GM19043 (cell line): Measurements from ENCODE around the gene RRP9.
A peak's percentile ranks its signal among the peaks of the same experiment; 100 is the strongest.
"Not testable (repeated sequence)": the region's sequence is repeated elsewhere in the genome, so short reads cannot be mapped to it uniquely, and the experiment has no call there.

ENCODE experiments used
- ATAC-seq: cut with Tn5 transposase; IDR thresholded peaks from one replicate; pipeline ENCODE4 v1.9.1; 2021; ENCODE audit warnings: low read depth; ENCODE audit not compliant: unreplicated experiment

Gene RRP9, protein sequence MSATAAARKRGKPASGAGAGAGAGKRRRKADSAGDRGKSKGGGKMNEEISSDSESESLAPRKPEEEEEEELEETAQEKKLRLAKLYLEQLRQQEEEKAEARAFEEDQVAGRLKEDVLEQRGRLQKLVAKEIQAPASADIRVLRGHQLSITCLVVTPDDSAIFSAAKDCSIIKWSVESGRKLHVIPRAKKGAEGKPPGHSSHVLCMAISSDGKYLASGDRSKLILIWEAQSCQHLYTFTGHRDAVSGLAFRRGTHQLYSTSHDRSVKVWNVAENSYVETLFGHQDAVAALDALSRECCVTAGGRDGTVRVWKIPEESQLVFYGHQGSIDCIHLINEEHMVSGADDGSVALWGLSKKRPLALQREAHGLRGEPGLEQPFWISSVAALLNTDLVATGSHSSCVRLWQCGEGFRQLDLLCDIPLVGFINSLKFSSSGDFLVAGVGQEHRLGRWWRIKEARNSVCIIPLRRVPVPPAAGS

DNA sequence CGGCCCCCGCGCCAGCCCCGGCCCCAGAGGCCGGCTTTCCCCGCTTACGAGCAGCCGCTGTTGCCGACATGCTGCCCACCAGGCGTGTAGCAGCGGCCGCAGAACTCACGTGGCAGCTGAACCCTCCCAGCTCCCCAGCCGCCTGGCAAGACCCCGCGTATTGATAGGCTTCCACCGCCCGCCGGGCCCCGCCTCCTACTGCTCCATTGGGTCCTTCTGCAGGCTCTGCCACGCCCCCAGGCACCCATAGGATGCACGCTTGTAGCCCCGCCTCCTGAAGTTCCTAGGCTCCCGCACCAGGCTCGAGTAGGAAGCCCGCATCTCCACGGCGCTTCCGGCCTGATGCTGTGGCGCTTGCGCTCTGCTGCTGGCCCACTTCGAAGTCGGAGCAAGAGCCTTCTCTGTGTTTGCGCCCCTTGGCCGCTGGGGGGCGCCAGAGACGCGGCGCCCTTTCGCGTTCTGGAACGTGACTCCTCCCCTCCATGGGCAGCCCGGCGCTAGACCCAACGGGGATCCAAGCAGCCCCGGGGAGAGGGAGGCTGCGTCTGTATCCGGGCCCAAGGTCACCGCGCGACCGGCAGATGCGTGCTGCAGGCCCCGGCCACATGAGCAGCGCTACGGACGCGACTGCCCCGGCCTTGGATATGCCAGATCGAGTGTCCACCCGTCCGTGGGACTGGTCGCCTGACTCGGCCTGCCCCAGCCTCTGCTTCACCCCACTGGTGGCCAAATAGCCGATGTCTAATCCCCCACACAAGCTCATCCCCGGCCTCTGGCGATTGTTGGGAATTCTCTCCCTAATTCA lies at the start of gene RRP9, which contains the start of gene PARP3:
Gene RRP9 (minus strand): TSS at position 107 of the 805 bp plus-strand sequence. CDS start 37 bp downstream, at position 70.
Gene PARP3 (plus strand): TSS at position 566 of the 805 bp plus-strand sequence. CDS start 993 bp downstream, outside the sequence.
- ATAC-seq: peak; percentile 84

DNA sequence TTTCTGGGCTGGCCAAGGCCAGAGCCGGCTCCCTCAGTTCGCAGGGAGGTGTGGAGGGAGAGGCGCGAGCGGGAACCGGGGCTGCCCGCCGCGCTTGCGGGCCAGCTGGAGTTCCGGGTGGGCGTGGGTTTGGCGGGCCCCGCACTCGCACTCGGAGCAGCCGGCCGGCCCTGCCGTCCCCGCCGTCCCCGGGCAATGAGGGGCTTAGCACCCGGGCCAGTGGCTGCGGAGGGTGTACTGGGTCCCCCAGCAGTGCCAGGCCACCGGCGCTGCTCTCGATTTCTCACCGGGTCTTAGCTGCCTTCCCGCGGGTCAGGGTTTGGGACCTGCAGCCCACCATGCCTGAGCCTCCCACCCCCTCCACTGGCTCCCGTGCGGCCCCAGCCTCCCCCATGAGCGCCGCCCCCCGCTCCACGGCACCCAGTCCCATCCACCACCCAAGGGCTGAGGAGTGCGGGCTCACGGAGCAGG lies 48.8 kb upstream of the RRP9 start:
- not testable (repeated sequence) for ATAC-seq

DNA sequence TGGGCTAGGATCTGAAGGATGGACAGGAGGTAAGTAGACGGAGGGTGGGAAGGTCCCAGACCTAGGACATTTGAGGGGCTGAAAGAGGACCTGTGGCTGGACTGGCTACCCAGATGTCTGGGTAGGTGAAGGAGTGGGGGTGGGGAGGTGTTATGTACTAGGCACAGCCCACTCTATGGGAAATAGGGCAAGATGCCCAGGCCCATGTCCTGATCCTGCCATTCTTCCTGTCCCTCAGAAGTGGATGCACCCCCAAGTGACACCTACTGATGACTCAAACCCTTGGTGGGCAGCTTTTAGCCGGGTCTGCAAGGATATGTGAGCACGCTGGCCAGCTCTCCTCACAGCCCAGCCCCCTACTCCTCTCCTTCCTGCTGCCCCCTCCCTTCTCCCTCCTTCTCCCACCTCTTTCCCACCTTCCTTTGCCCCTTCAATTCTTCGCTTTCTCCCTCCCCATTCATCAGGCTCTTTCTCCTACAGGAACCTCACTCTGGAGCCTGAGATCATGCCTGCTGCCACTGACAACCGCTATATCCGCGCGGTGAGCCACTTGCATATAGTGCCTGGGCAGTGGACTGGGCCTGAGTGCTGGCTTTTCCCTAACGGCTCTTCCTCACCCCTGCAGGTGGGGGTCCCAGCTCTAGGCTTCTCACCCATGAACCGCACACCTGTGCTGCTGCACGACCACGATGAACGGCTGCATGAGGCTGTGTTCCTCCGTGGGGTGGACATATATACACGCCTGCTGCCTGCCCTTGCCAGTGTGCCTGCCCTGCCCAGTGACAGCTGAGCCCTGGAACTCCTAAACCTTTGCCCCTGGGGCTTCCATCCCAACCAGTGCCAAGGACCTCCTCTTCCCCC lies 46.8 kb upstream of the RRP9 start:
- ATAC-seq: no peak

DNA sequence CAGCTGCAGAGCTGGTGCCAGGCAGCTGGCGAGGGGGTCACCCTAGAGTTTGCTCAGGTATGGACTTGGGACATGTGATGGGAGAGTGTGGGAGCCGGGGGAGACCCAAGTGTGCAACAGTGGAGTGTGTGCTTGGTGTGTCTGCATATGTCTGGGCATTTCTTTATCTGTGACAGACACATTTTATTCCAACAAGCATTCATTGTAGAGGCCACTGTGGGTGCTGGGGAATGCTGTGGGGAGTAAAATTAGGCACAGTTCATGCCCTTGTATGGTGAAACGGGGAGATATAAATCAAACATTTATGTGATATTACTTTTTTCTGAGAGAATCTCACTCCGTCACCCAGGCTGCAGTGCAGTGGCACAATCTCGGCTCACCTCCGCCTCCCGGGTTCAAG lies 45.9 kb upstream of the RRP9 start:
- no peak for ATAC-seq

DNA sequence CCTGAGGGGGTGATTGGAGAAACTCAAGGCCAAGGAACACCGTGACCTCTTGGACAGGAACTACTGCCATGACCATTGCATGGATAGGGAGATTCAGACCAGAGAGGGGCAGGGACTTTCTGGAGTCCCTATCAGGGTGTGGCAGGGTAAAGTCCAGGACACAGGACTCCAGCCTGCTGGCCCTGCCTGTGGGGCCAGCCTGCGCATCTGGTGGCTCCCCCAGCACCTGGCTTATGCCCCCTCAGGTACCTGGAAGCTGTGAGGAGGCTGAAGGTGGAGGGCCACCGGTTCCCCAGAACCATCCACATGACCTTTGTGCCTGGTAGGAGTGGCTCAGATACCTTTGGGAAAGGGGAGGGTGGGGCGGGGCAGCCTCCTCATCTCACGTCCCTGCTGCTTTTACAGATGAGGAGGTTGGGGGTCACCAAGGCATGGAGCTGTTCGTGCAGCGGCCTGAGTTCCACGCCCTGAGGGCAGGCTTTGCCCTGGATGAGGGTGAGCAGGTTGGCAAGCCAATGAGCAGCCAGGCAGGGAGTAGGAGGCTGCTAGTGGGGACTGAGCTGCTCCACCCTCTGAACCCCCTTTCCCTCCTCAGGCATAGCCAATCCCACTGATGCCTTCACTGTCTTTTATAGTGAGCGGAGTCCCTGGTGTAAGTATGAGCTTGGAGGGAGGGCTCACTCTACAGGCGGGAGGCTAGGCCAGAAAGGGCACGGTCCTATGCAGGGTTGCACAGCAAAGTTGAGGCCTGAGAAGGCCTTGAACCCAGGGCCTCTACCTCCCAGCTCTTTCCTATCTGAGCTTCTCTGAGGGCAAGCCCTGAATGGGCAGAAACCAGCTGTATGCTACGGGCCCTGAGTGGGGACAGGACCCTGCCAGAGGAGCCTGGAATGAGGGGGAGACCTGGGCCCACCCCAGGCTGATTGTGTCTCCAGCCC lies 44.6 kb upstream of the RRP9 start:
- ATAC-seq: no peak

DNA sequence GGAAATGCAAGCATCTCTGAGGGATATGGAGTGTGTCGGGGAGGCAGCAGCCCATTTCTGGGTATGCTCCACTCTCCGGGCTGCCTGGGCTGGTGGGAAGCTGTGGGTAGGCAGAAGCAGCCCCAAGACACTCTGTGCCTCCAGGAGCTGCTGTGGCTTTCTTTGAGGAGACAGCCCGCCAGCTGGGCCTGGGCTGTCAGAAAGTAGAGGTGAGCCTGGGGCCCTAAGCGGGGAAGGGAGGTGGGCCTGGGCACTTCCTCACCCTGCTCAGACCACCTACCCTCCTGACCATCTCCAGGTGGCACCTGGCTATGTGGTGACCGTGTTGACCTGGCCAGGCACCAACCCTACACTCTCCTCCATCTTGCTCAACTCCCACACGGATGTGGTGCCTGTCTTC lies 43.4 kb upstream of the RRP9 start:
- no peak for ATAC-seq

DNA sequence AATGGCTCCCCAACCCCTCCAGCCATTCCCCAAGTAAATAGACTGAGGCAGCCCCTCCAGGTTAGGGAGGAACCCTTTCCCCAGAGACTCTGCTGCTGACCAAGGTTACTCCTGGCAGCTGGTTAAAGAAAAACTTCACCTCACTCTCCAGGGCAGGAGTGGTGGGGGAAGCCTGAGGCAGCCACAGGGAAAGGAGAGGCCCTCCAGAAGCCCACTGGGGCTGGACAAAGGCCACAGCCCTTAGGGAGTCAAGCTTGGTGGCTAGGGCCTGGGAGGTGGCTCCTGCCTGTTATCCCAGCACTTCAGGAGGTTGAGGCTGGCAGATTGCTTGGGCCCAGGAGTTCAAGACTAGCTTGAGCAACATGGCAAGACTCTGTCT lies 42.6 kb upstream of the RRP9 start:
- ATAC-seq: no peak

DNA sequence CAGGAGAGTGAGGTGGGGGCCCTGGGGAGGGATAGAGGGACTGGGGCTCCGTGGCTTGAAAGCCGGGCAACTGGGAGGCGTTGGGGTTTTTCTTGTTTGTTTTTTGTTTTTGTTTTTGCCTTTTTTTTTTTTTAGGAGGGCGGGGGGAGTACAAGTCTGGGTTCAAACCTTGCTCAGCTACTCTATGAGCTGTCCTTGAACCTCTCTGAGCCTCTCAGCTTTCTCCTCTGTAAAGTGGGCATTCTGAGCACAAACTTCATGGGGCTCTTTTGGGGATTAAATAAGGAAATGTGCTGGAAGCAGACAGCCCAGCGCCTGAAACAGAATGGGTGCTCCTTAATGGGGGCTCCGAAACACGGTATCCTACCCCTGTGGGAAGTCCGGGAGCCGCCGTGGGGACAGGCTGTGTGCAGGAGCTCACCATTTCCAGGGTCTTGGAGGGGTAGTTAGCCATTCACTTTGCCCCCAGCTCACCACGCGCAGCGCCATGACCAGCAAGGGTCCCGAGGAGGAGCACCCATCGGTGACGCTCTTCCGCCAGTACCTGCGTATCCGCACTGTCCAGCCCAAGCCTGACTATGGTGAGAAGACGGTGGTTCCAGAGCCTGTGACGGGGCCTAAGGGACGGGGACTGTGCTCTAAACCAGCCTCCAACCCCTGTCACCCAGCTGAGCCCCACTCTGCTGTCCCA lies 42.0 kb upstream of the RRP9 start:
- no peak for ATAC-seq

DNA sequence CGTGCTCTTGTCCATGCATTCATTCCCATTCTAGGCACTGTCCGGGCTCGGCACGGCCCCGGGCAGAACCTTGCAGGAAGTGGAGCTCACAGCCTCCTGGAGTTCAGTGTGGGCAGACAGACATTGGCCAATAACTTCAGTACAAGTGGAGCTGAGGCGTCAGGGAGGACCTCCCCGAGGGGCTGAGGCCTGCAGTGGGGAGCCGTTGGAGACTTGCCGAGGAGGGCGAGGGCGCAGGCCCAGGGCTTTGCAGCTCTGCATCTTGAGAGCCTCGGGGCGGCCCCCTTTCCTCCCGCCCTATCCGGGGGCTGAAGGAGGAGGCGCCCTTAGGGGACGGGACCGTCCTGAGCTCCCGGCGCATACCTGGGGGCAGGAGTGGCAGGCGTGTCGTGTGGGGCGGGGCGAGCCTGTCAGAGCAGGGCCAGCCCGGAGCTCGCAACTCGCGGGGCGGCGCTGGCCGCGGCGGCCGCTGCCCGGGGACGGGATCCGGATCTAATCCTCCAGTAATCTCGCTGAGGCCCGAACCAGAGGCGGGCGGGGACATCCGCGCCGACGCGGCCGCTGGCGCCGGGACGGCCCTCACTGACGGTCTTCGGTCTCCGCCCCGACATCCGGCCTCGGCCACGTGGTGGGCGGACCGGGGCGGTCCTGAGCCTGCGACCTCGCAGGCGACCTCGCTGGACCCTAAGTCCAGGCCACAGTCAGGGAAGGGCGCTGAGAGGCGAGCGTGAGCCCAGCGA lies 41.3 kb upstream of the RRP9 start, which contains the start of gene ACY1:
Gene ACY1 (plus strand): TSS at position 698 of the 740 bp plus-strand sequence. CDS start 530 bp downstream, outside the sequence.
- ATAC-seq: peak; percentile 70

DNA sequence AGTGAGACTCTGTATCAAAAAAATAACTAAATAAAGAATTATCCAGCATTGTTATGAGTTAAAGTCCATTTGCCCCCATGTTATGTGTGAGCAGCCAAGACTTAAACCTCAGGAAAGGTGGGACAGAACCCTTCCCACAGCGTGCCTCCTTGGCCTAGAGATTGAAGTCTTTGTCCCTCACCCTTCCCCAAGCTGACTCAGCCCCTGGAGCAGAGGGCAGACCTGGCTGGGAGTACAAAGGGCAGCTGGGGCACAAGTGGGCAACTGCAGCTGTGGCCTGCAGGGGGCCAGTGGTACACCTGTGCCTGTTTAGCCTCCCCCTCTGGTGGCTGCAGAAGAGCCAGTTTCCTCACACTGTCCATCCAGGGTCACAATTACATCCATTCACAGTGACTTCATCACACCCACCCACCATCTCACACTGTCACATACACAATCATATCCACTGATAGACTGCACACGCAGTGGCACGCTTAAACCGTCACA lies 40.7 kb upstream of the RRP9 start:
- peak; percentile 43 for ATAC-seq

DNA sequence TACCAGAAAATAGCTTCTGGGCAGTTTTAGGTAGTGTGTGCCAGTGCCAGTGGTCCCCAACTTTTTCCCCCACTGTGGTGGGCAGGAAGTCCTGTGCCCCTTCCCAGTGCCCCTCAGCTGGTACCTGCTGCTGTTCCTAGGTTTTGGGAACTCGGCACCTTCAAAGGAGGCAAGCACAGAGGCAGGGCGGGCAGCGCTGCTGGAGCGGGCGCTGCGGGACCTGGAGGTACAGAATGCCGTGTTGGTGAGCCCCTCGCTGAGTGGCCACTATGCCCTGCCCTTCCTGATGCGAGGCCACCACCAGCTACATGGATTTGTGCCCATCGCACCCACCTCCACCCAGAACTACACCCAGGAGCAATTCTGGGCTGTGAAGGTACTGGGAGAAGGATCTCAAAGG lies 38.5 kb upstream of the RRP9 start:
- no peak for ATAC-seq

DNA sequence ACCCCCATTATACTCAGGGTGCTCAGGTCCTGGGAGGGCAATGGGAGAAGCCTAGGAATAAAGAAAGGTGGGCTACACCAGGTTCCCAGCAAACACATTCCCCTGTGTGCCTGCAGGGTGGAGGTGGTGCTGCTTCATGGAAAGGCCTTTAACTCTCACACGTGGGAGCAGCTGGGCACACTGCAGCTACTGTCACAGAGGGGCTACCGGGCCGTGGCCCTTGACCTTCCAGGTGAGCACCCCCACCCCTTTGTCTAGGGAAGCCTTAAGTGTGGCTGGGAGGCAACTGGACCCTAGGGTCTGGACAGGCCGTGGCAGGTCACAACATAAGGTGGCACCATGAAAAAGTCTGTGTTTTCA lies 36.4 kb upstream of the RRP9 start:
- no peak for ATAC-seq

DNA sequence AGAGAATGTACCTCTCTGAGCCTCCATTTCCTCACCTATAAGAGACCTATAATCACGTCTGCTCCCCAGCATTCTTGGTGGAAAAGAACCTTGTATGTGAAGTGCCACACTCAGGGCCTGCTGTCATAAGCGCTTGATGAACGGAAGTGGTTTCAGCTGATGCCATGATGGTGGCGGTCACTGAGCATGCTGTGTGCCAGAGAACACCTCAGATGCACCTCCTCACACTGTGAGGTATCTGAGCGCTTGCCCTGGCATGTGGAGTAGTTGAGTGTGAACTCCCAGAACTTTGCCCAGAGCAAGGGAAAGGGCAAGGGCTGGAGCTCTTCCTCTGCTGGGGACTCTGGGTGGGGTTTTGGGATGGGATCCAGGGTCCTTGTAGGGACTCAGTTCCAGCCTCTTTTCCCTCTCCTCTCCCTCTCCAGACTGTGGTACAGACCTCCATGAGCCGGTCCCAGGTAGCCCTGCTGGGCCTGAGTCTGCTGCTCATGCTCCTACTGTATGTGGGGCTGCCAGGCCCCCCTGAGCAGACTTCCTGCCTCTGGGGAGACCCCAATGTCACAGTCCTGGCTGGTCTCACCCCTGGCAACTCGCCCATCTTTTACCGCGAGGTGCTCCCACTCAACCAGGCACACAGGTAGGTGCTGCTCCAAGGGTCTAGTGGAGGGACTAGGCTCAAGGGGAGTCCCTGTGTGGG lies 35.9 kb upstream of the RRP9 start:
- ATAC-seq: no peak

DNA sequence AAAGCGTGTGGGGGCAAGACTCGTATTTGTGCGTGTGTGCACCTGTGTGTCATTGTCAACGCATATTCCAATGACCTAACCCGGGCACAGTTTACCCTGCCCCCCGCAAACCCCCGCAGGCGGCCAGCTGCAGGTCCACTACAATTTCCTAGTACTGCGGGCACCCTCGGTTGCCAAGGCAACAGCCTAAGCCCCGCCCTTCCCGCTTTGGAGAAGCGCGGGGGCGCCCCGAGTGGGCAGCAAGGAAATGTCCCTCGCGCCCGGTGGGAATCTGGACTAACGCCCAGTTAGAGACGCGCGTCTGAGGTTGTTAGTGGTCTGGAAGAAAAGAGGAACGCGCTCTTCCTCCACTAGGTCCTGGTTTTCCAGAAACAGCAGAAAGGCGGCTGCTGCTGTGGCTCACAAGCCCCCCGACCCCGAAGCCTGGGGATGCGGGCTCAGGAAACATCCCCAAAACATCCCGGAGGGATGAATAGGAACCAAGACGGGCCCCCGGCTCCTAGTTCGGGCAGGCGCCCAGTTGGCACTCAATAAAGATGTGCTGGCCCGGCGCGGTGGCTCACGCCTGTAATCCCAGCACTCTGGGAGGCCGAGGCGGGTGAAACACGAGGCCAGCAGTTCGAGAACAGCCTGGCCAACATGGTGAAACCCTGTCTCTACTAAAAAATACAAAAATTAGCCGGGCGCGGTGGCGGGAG lies 34.3 kb upstream of the RRP9 start:
- no peak for ATAC-seq

DNA sequence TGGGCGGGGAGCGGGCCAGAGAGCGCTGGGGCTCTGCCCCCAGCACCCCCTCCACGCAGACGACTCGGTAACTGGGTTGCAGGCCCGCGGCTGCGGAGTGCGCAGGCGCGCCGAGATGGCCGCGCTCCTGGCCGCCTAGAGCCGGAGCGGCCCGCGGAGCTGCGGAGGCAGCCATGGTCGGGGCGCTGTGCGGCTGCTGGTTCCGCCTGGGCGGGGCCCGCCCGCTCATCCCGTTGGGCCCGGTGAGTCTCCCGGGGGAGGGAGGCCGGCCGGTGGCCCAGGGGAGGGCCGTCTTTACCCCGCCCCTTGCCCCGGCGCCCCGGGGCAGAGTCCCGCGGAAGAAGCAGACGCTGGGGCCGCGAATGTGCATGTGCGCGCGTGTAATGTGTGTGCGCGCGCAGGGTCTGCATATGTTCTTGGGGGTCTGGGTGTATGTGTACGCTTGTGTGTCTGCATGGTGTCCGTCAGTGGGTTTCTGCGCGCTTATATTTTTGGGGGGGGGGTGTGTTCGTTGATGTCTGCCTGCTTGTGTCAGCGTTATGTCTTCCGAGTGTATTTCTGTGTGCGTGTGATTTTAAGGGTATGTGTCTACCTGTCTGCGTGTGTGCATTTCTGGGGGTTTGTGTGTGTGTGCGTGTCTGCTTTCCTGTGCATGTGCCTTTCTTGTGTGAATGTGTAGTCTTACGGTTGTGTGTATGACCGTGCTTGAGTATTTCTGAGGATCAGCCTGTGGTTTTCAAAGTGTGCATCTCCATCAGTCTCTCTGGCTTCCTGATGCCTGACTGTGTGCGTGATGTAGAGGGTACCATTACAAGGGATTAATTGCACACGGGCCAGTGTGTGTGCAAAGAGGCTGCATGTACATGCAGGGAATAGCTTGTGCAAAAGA lies 33.5 kb upstream of the RRP9 start, which contains the start of gene ABHD14A:
Gene ABHD14A (plus strand): TSS at position 102 of the 889 bp plus-strand sequence. CDS start 72 bp downstream, at position 174.
- ATAC-seq: peak; percentile 48
